ENCODE measurements around the gene DRD5. TPM values are rescaled to one million over a fixed set of nuclear protein-coding genes. Genes with fewer than 3 reads are reported as not detected.

The DRD5 gene
- total RNA-seq, 1 donor from 2014 or later: not detected

- DNase-seq (no peak), ATAC-seq (ENCODE audit: poor library complexity) (no peak)
- intact Hi-C loops (cut with DNase I): no loop called here
These were observed 26.6 kb downstream of the DRD5 start for GRCh38 chr4:9808077-9808476.

GRCh38 chr4:9811806-9812205 lies 30.4 kb downstream of the DRD5 start:
- ATAC-seq (ENCODE audit: poor library complexity) (no peak), DNase-seq (no peak)
- intact Hi-C loops (cut with DNase I): no loop called here

GRCh38 chr4:9812501-9813340 lies 31.3 kb downstream of the DRD5 start:
- DNase-seq (no peak), ATAC-seq (ENCODE audit: poor library complexity) (no peak)
- intact Hi-C loops (cut with DNase I): no loop called here

GRCh38 chr4:9816285-9816684 lies 34.9 kb downstream of the DRD5 start:
- DNase-seq (no peak), ATAC-seq (ENCODE audit: poor library complexity) (no peak)
- intact Hi-C loops (cut with DNase I): no loop called here

GRCh38 chr4:9820343-9820742 lies 38.9 kb downstream of the DRD5 start:
- DNase-seq (no peak), ATAC-seq (ENCODE audit: poor library complexity) (no peak)
- intact Hi-C loops (cut with DNase I): no loop called here

GRCh38 chr4:9825049-9825448 lies 43.6 kb downstream of the DRD5 start:
- intact Hi-C loops (cut with DNase I): no loop called here
- no peak for DNase-seq
- ATAC-seq (ENCODE audit: poor library complexity): no peak

GRCh38 chr4:9826551-9826950 lies 45.1 kb downstream of the DRD5 start:
- ATAC-seq (ENCODE audit: poor library complexity) (no peak), DNase-seq (no peak)
- intact Hi-C loops (cut with DNase I): no loop called here

- DNase-seq (no peak), ATAC-seq (ENCODE audit: poor library complexity) (peak; percentile 82)
- intact Hi-C loops (cut with DNase I): no loop called here
These were observed 51.2 kb downstream of the DRD5 start for GRCh38 chr4:9832640-9833039.

GRCh38 chr4:9833421-9833820 lies 52.0 kb downstream of the DRD5 start:
- intact Hi-C loops (cut with DNase I): no loop called here
- ATAC-seq (ENCODE audit: poor library complexity) (peak; percentile 82), DNase-seq (no peak)

Other genes starting within 250 kb of the DRD5 start
- 8.8 TPM for gene SLC2A9, start 239.9 kb downstream of the DRD5 start, total RNA-seq